Mesothelial cell of epicardium (in vitro differentiated cells): ENCODE data around the gene MID1IP1. TPM values are rescaled to one million over a fixed set of nuclear protein-coding genes. Genes with fewer than 3 reads are reported as not detected.

Source experiments
- DNase-seq, 2 experiments: peaks; one replicate each; pipeline ENCODE4 v3.0.0; 2021; ENCODE audit warnings: low spot score in 2 of 2; ENCODE audit not compliant: unreplicated experiment in 2 of 2
- H3K27ac Mint-ChIP-seq: 2 replicates; pipeline ENCODE4 v1.8.0; 2021; ENCODE audit warnings: mixed read lengths
- H3K27me3 Mint-ChIP-seq: 2 replicates; pipeline ENCODE4 v1.8.0; 2021; ENCODE audit warnings: low read depth, mixed read lengths
- H3K36me3 Mint-ChIP-seq: 2 replicates; pipeline ENCODE4 v1.8.0; 2021; ENCODE audit warnings: mixed read lengths
- H3K4me1 Mint-ChIP-seq: 2 replicates; pipeline ENCODE4 v1.8.0; 2021; ENCODE audit warnings: mixed read lengths
- H3K4me3 Mint-ChIP-seq: 2 replicates; pipeline ENCODE4 v1.8.0; 2021; ENCODE audit warnings: mild to moderate bottlenecking, moderate library complexity, mixed read lengths
- H3K9me3 Mint-ChIP-seq: 2 replicates; pipeline ENCODE4 v1.8.0; 2021; ENCODE audit warnings: mixed read lengths
- total RNA-seq: library from RNA; stranded (reverse); gene quantifications from 3 replicates; pipeline ENCODE4 v1.2.1, GENCODE V29; 2021
- TF ChIP-seq, protein P1 (sequence below): fragments of 200-600 bp; sonication (generic); IDR thresholded peaks from one replicate; pipeline ENCODE4 v1.5.0; 2021; ENCODE audit warnings: antibody characterized with exemption; ENCODE audit not compliant: unreplicated experiment

MID1IP1 gene
- total RNA-seq, 1 donor from 2014 or later: 21.4 TPM

DNA sequence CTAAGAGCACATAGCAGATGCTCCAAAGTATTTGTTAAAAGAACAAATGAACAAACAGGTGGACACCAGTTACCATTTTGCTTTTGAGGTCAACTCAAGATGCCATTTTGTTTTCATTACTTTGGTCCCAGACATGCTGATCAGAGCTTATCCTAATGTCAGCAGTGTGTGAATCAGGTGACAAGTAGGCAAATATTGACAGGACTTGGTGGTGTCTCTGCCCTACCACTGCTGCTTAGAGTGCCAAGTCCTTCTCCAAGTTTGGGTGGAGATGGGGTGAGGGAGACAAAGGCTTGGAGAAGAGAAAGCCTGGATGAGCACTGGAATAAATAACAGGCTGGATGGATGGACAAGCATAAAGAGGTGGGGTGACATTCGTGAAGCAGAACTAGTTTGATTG, 38.7 kb downstream of the MID1IP1 start:
- TF ChIP-seq, protein P1, sequence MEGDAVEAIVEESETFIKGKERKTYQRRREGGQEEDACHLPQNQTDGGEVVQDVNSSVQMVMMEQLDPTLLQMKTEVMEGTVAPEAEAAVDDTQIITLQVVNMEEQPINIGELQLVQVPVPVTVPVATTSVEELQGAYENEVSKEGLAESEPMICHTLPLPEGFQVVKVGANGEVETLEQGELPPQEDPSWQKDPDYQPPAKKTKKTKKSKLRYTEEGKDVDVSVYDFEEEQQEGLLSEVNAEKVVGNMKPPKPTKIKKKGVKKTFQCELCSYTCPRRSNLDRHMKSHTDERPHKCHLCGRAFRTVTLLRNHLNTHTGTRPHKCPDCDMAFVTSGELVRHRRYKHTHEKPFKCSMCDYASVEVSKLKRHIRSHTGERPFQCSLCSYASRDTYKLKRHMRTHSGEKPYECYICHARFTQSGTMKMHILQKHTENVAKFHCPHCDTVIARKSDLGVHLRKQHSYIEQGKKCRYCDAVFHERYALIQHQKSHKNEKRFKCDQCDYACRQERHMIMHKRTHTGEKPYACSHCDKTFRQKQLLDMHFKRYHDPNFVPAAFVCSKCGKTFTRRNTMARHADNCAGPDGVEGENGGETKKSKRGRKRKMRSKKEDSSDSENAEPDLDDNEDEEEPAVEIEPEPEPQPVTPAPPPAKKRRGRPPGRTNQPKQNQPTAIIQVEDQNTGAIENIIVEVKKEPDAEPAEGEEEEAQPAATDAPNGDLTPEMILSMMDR: no peak
- no peaks in the 10 kb centered on the region for H3K36me3 Mint-ChIP-seq
- no peak overlapping the region for H3K4me3 Mint-ChIP-seq
- H3K27ac Mint-ChIP-seq: no peak overlapping the region
- no peaks in the 10 kb centered on the region for H3K4me1 Mint-ChIP-seq
- H3K27me3 Mint-ChIP-seq: no peaks in the 10 kb centered on the region
- peaks cover 28% of the 10 kb centered on the region for H3K9me3 Mint-ChIP-seq
- DNase-seq: no peak

DNA sequence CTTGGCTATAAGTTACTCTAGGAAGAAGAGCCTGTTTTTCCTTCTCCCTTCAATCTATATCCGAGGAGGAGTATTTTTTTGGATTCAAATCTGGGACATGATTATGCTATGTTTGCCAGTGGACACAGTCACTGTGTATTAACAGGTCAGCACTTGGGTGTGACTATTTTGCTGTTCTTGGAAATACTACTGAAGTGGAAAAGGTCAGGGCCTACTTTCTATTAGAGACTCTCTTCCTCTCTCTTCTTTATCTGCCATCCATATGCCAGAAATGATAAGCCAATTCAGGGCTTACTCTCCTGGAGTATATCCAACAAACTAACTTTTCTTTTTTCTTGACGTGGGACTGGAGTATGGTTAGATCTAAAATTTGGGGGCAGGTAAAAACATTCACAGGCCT, 40.5 kb downstream of the MID1IP1 start:
- H3K27ac Mint-ChIP-seq: no peak overlapping the region
- peaks cover 30% of the 10 kb centered on the region for H3K9me3 Mint-ChIP-seq
- H3K27me3 Mint-ChIP-seq: no peaks in the 10 kb centered on the region
- DNase-seq: no peak
- no peak overlapping the region for H3K4me3 Mint-ChIP-seq
- H3K4me1 Mint-ChIP-seq: no peaks in the 10 kb centered on the region
- TF ChIP-seq, protein P1: no peak
- no peaks in the 10 kb centered on the region for H3K36me3 Mint-ChIP-seq

DNA sequence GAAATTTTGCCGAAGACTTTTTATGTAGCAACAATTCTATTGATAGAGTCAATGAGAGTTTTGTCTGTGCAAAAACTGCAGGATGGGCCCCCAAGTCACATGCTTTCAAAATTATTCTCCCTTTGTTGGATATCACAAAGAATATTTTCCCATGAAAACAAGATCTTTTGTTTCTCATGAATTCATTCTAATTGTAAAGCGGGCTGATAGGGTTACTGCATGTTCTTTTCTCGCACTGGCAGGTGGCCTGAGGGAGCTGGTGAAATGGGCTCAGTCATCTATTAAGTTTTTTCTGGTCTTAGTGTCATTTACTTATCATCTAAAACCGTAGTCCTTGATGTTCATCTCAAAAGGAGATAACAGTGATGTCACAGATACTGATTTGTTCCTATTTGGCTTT, 44.2 kb downstream of the MID1IP1 start:
- H3K27me3 Mint-ChIP-seq: no peaks in the 10 kb centered on the region
- DNase-seq: no peak
- TF ChIP-seq, protein P1: no peak
- no peak overlapping the region for H3K4me3 Mint-ChIP-seq
- H3K27ac Mint-ChIP-seq: no peak overlapping the region
- H3K9me3 Mint-ChIP-seq: peaks cover 34% of the 10 kb centered on the region
- H3K4me1 Mint-ChIP-seq: no peaks in the 10 kb centered on the region
- no peaks in the 10 kb centered on the region for H3K36me3 Mint-ChIP-seq

DNA sequence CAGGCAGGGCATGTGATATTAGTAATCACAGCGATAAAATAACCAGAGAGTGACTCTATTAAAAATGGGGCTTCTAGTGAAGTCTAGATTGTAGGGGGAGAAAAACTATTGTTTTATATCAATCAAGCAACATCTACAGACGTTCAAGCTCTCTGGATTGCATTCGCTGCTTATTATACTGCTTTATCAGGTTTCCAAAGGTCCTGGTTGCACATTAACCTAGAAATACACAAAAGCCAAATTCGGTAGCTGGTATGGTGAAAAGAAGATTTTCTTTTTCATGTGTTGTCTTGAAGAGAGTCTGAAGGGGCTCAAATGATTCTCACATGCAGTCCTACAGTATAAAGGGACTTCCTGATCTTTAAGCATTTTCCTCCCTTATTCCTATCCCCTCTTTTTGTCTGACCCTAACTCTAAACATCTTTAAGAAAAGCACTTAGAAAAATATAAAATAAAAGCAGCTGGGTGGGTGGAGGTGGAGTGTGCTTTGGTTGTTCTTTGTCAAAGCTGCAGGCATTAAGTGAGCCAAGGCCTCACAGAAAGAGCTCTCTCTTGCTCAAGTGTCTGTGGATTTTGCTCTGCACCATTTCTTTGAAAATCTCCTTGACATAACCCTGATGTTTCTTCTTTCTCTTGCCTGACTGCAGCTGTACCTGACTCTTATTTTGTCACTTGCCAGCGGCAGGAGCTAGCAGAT, 46.1 kb downstream of the MID1IP1 start:
- Mint-ChIP-seq H3K4me3 (no peak overlapping the region), H3K27me3 (no peaks in the 10 kb centered on the region), H3K27ac (no peak overlapping the region), H3K9me3 (peaks cover 41% of the 10 kb centered on the region), H3K4me1 (no peaks in the 10 kb centered on the region), H3K36me3 (no peaks in the 10 kb centered on the region)
- TF ChIP-seq, protein P1: no peak
- DNase-seq: no peak

DNA sequence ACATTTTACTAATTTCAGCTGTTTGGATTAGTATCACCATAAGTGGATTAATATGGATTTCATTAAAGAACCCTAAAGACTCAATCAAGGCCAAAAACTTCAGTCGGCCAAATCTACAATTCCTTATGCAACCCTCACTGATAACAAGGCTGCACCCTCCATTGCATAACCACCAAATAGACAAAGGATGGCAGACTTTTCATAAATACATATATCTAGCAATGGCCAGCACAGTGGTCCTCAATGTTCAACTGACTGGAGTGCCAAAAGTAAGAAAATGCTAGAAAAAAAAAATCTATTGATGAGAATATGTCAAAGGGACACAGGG, 46.6 kb downstream of the MID1IP1 start:
- Mint-ChIP-seq H3K4me1 (no peaks in the 10 kb centered on the region), H3K9me3 (peaks cover 36% of the 10 kb centered on the region), H3K4me3 (no peak overlapping the region), H3K27me3 (no peaks in the 10 kb centered on the region), H3K27ac (no peak overlapping the region), H3K36me3 (no peaks in the 10 kb centered on the region)
- TF ChIP-seq, protein P1: no peak
- DNase-seq: no peak
